ENCODE data around the gene CFAP69. TPM values are rescaled to one million over a fixed set of nuclear protein-coding genes. Genes with fewer than 3 reads are reported as not detected.

CFAP69 gene
- total RNA-seq, 2 experiments from 2014 or later, result 0.72 to 0.85 TPM

GRCh38 chr7:90276033-90276728 is 31.2 kb downstream of the CFAP69 start:
- Mint-ChIP-seq H3K27me3 (no peaks in the 10 kb centered on the region), H3K4me3 (no peak overlapping the region), H3K36me3 (no peaks in the 10 kb centered on the region), H3K27ac (no peak overlapping the region), H3K4me1 (no peaks in the 10 kb centered on the region), H3K9me3 (no peaks in the 10 kb centered on the region)
- no peak for DNase-seq

DNA sequence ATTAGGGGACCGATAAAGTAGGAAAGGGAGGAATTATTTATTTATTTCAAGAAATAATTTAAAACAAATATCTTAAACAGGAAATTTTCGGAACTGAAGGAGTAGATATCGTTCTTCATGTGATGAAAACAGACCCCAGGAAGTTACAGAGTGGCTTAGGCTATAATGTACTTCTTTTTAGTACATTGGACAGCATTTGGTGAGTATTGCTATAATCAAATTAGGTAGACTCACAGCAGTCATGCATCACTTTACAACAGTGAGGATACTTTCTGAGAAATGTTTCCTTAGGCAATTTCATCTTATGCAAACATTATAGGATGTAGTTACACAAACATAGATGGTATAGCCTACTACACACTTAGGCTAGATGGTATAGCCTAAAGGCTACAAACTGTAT is 43.2 kb downstream of the CFAP69 start:
- DNase-seq, result no peak
- Mint-ChIP-seq H3K36me3 (no peaks in the 10 kb centered on the region), H3K4me1 (no peaks in the 10 kb centered on the region), H3K4me3 (no peak overlapping the region), H3K9me3 (peaks cover 3% of the 10 kb centered on the region), H3K27me3 (no peaks in the 10 kb centered on the region), H3K27ac (no peak overlapping the region)

GRCh38 chr7:90290244-90291113 is 45.5 kb downstream of the CFAP69 start:
- H3K9me3 Mint-ChIP-seq, result peaks cover 7% of the 10 kb centered on the region
- DNase-seq, result no peak
- no peaks in the 10 kb centered on the region for H3K27me3 Mint-ChIP-seq
- no peak overlapping the region for H3K27ac Mint-ChIP-seq
- H3K4me3 Mint-ChIP-seq, result no peak overlapping the region
- H3K4me1 Mint-ChIP-seq, result no peaks in the 10 kb centered on the region
- H3K36me3 Mint-ChIP-seq, result no peaks in the 10 kb centered on the region

- Mint-ChIP-seq H3K9me3 (peaks cover 1% of the 10 kb centered on the region), H3K36me3 (no peaks in the 10 kb centered on the region), H3K4me1 (no peaks in the 10 kb centered on the region), H3K4me3 (no peak overlapping the region), H3K27me3 (no peaks in the 10 kb centered on the region), H3K27ac (no peak overlapping the region)
- DNase-seq, result no peak
Observed at GRCh38 chr7:90298145-90299038, 53.4 kb downstream of the CFAP69 start.

- no peak overlapping the region for H3K27ac Mint-ChIP-seq
- no peaks in the 10 kb centered on the region for H3K4me1 Mint-ChIP-seq
- no peaks in the 10 kb centered on the region for H3K27me3 Mint-ChIP-seq
- DNase-seq, result no peak
- no peaks in the 10 kb centered on the region for H3K36me3 Mint-ChIP-seq
- H3K9me3 Mint-ChIP-seq, result no peaks in the 10 kb centered on the region
- no peak overlapping the region for H3K4me3 Mint-ChIP-seq
Observed at GRCh38 chr7:90303241-90303640, 58.3 kb downstream of the CFAP69 start.

GRCh38 chr7:90309872-90310271 is 64.9 kb downstream of the CFAP69 start:
- H3K4me3 Mint-ChIP-seq, result no peak overlapping the region
- no peaks in the 10 kb centered on the region for H3K4me1 Mint-ChIP-seq
- no peaks in the 10 kb centered on the region for H3K36me3 Mint-ChIP-seq
- H3K27me3 Mint-ChIP-seq, result peaks cover 17% of the 10 kb centered on the region
- no peak overlapping the region for H3K27ac Mint-ChIP-seq
- H3K9me3 Mint-ChIP-seq, result no peaks in the 10 kb centered on the region
- no peak for DNase-seq

GRCh38 chr7:90311175-90311574 is 66.2 kb downstream of the CFAP69 start:
- no peak overlapping the region for H3K27ac Mint-ChIP-seq
- H3K27me3 Mint-ChIP-seq, result peaks cover 24% of the 10 kb centered on the region
- H3K9me3 Mint-ChIP-seq, result no peaks in the 10 kb centered on the region
- H3K4me3 Mint-ChIP-seq, result no peak overlapping the region
- H3K4me1 Mint-ChIP-seq, result no peaks in the 10 kb centered on the region
- no peak for DNase-seq
- no peaks in the 10 kb centered on the region for H3K36me3 Mint-ChIP-seq

DNA sequence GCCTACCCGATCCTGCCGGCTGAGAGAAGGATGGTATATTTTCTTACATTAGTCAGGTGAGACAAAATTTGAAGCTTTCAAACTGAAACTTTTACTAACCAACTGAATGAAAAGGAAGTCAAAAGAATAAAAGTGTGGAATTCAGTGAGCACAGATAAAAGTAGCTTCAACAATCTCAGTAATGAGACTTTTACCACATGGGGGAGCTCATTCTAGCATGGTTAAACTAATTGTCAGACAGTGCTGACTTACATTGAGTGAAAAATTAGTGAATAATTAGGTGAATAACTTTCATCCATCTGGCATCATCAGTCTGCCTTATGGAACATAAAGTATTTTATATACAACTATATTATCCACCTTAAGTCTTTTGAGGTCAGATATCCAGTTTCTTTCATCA is 67.8 kb downstream of the CFAP69 start:
- no peaks in the 10 kb centered on the region for H3K36me3 Mint-ChIP-seq

DNA sequence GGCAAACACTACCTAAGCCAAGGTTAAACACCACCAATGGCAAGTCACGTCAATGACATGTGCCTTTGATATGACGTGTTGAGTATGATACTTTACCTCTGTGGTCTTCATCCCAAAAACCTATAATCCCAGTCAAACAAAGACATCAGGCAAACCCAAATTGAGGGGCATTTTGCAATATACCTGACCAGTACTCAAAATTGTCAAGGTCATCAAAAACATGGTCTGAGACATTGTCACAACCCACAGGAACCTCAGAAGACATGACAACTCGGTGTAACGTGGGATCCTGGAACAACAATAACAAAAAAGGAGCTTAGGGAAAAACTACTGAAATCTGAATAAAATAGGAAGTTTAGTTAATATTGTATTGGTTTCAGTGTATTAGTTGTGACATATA is 68.9 kb downstream of the CFAP69 start:
- no peak for DNase-seq
- Mint-ChIP-seq H3K27me3 (peaks cover 36% of the 10 kb centered on the region), H3K27ac (no peak overlapping the region), H3K36me3 (no peaks in the 10 kb centered on the region), H3K9me3 (no peaks in the 10 kb centered on the region), H3K4me3 (no peak overlapping the region), H3K4me1 (no peaks in the 10 kb centered on the region)

More for the DNA sequence above, 67.8 kb downstream of the CFAP69 start:
- no peak overlapping the region for H3K4me3 Mint-ChIP-seq
- no peaks in the 10 kb centered on the region for H3K4me1 Mint-ChIP-seq
- H3K9me3 Mint-ChIP-seq, result no peaks in the 10 kb centered on the region
- peaks cover 30% of the 10 kb centered on the region for H3K27me3 Mint-ChIP-seq
- H3K27ac Mint-ChIP-seq, result no peak overlapping the region
- DNase-seq, result no peak

- H3K27me3 Mint-ChIP-seq, result peaks cover 64% of the 10 kb centered on the region
- no peak overlapping the region for H3K27ac Mint-ChIP-seq
- H3K9me3 Mint-ChIP-seq, result no peaks in the 10 kb centered on the region
- H3K4me1 Mint-ChIP-seq, result peaks cover 4% of the 10 kb centered on the region
- no peak overlapping the region for H3K4me3 Mint-ChIP-seq
- no peaks in the 10 kb centered on the region for H3K36me3 Mint-ChIP-seq
- DNase-seq, result no peak
Observed at GRCh38 chr7:90320014-90320413, 75.0 kb downstream of the CFAP69 start.

DNA sequence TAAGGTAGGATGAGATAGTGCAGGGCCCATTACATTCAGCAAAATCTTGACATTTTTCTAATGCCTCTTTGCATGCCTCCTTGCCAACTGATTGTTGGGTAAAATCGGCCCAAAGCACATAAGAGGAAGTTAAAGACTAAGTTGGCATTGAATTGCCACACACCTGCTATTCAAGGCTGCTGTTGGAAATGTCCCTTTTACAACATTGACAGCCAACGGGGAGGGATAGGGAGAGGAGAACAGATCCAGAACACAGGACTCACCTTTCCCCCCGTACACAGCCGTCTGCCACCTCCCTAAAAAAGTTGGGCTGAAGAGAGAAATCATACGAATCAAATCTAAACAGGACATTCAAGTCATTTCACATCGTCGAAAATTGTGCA is 75.4 kb downstream of the CFAP69 start:
- H3K27me3 Mint-ChIP-seq, result peaks cover 64% of the 10 kb centered on the region
- no peak for DNase-seq
- no peaks in the 10 kb centered on the region for H3K9me3 Mint-ChIP-seq
- H3K36me3 Mint-ChIP-seq, result no peaks in the 10 kb centered on the region
- H3K4me3 Mint-ChIP-seq, result peak overlapping the region; percentile 25
- H3K4me1 Mint-ChIP-seq, result peaks cover 4% of the 10 kb centered on the region
- no peak overlapping the region for H3K27ac Mint-ChIP-seq

- Mint-ChIP-seq H3K27ac (no peak within 1 kb of the TSS), H3K4me1 (peaks cover 4% of the 10 kb centered on the region), H3K36me3 (no peaks in the 10 kb centered on the region), H3K27me3 (peaks cover 63% of the 10 kb centered on the region), H3K9me3 (no peaks in the 10 kb centered on the region), H3K4me3 (peak within 1 kb of the TSS; percentile 25)
- peak; percentile 20 for DNase-seq
Observed at GRCh38 chr7:90320801-90321494, 76.0 kb downstream of the CFAP69 start, which contains the start of gene FAM237B. Gene FAM237B, minus strand, starts transcription at chr7:90321304. Its CDS starts 1,556 bp downstream, at chr7:90319748.

GRCh38 chr7:90322837-90323236 is 77.9 kb downstream of the CFAP69 start:
- peaks cover 54% of the 10 kb centered on the region for H3K27me3 Mint-ChIP-seq
- H3K9me3 Mint-ChIP-seq, result no peaks in the 10 kb centered on the region
- H3K36me3 Mint-ChIP-seq, result no peaks in the 10 kb centered on the region
- DNase-seq, result no peak
- H3K4me1 Mint-ChIP-seq, result peaks cover 4% of the 10 kb centered on the region
- H3K4me3 Mint-ChIP-seq, result no peak overlapping the region
- H3K27ac Mint-ChIP-seq, result no peak overlapping the region

GRCh38 chr7:90326500-90326899 is 81.5 kb downstream of the CFAP69 start:
- Mint-ChIP-seq H3K4me3 (no peak overlapping the region), H3K27ac (no peak overlapping the region), H3K36me3 (no peaks in the 10 kb centered on the region), H3K27me3 (peaks cover 36% of the 10 kb centered on the region), H3K9me3 (no peaks in the 10 kb centered on the region), H3K4me1 (no peaks in the 10 kb centered on the region)
- no peak for DNase-seq

Measured in activated naive CD8-positive, alpha-beta T cell treated with anti-CD3 and anti-CD28 coated beads for 36 hours (primary cell).